H1 (cell line): ENCODE data around the gene SLC23A3. TPM values are rescaled to one million over a fixed set of nuclear protein-coding genes. Genes with fewer than 3 reads are reported as not detected.
A peak's percentile ranks its signal among the peaks of the same experiment; 100 is the strongest.

Source experiments
- CTCF ChIA-PET: fragments of 300-600 bp; sonication (Branson Sonifier 250); formaldehyde crosslinking; loops from one replicate; lab custom pipeline; 2021; ENCODE audit not compliant: partially characterized antibody; lab: Charles Lee
- POLR2A ChIA-PET: fragments of 300-600 bp; sonication (Branson Sonifier 250); formaldehyde crosslinking; loops from one replicate; lab custom pipeline; 2021; ENCODE audit warnings: inconsistent platforms; ENCODE audit not compliant: partially characterized antibody; lab: Charles Lee
- DNase-seq, 2 experiments: peaks; one replicate each; pipeline versions ENCODE4 v3.0.0 to v3.0.0-alpha.2; 2010 to 2022; ENCODE audit warnings: low spot score in 2 of 2, low read depth in 1 of 2, mixed read lengths in 1 of 2
- FAIRE-seq: peaks from 2 replicates; lab custom pipeline; 2011; peaks lifted over from hg19 to GRCh38; lab: Jason Lieb, UNC
- H2AFZ ChIP-seq: 2 replicates; pipeline ENCODE4 v1.8.1; 2012; ENCODE audit warnings: low read length, inconsistent platforms
- H2AK5ac ChIP-seq: 2 replicates; pipeline ENCODE4 v1.6.1; 2013; ENCODE audit warnings: low read depth, low read length
- H2BK120ac ChIP-seq: replicated peaks from 2 replicates; pipeline ENCODE3; 2013; ENCODE audit warnings: low read depth, low read length, inconsistent platforms
- H2BK12ac ChIP-seq: 2 replicates; pipeline ENCODE4 v1.6.1; 2013; ENCODE audit warnings: low read depth, low read length
- H2BK15ac ChIP-seq: 2 replicates; pipeline ENCODE4 v1.6.1; 2013; ENCODE audit warnings: low read length
- H2BK20ac ChIP-seq: 2 replicates; pipeline ENCODE4 v1.6.1; 2013; ENCODE audit warnings: low read length
- H2BK5ac ChIP-seq: 2 replicates; pipeline ENCODE4 v1.6.1; 2013; ENCODE audit warnings: low read depth, low read length
- H3K14ac ChIP-seq: 2 replicates; pipeline ENCODE4 v1.6.1; 2013; ENCODE audit warnings: inconsistent platforms; ENCODE audit not compliant: insufficient read length
- H3K18ac ChIP-seq: 2 replicates; pipeline ENCODE4 v1.6.1; 2013; ENCODE audit warnings: low read length; ENCODE audit errors: extremely low read depth
- H3K23ac ChIP-seq: 2 replicates; pipeline ENCODE4 v1.6.1; 2013; ENCODE audit warnings: inconsistent platforms; ENCODE audit not compliant: insufficient read length
- H3K23me2 ChIP-seq: 2 replicates; pipeline ENCODE4 v1.6.1; 2013; ENCODE audit warnings: low read depth, low read length
- H3K27ac ChIP-seq: 2 replicates; pipeline ENCODE4 v1.6.1; 2011; ENCODE audit warnings: low read depth, low read length, inconsistent platforms
- H3K27me3 ChIP-seq, 4 experiments: replicated peaks in 1 of 4; 1 replicate in 1 of 4; 2 replicates in 3 of 4; pipeline versions ENCODE4 v1.6.1 to v1.8.1; 2011 to 2013; ENCODE audit warnings: low read length in 3 of 4, mild to moderate bottlenecking in 3 of 4, inconsistent platforms in 2 of 4, mixed read lengths in 2 of 4, moderate library complexity in 1 of 4; ENCODE audit not compliant: control insufficient read depth in 3 of 4, insufficient read depth in 3 of 4; ENCODE audit errors: extremely low read depth in 1 of 4
- H3K36me3 ChIP-seq, 4 experiments: 2 replicates each; pipeline versions ENCODE4 v1.6.1 to v1.8.1; 2011 to 2013; ENCODE audit warnings: mild to moderate bottlenecking in 4 of 4, low read length in 3 of 4, moderate library complexity in 2 of 4, control low read depth in 1 of 4, inconsistent platforms in 1 of 4; ENCODE audit not compliant: insufficient read depth in 4 of 4, control insufficient read depth in 2 of 4
- H3K4ac ChIP-seq: replicated peaks from 2 replicates; pipeline ENCODE3; 2013; ENCODE audit warnings: low read length, low read depth, mixed read lengths, inconsistent platforms; ENCODE audit not compliant: insufficient read length
- H3K4me1 ChIP-seq, 4 experiments: replicated peaks in 1 of 4; 1 replicate in 1 of 4; 2 replicates in 3 of 4; pipeline versions ENCODE4 v1.6.1 to v1.8.1; 2011 to 2013; ENCODE audit warnings: low read length in 3 of 4, inconsistent platforms in 2 of 4, mixed read lengths in 1 of 4; ENCODE audit not compliant: insufficient read depth in 4 of 4, control insufficient read depth in 3 of 4
- H3K4me2 ChIP-seq, 2 experiments: 2 replicates each; pipeline versions ENCODE4 v1.6.1 to v1.8.1; 2011 to 2013; ENCODE audit warnings: low read depth in 2 of 2, low read length in 2 of 2, control low read depth in 1 of 2, inconsistent platforms in 1 of 2, mild to moderate bottlenecking in 1 of 2; ENCODE audit not compliant: insufficient read depth in 1 of 2
- H3K4me3 ChIP-seq, 4 experiments: fragments of 200-600, 300-600 bp in 1 of 4; sonication (generic), shearing (Covaris generic), sonication (Bioruptor Twin) in 1 of 4; 2 replicates each; pipeline versions ENCODE4 v1.5.1 to v1.8.1; 2011 to 2016; ENCODE audit warnings: low read length in 4 of 4, low read depth in 3 of 4, control low read depth in 2 of 4, inconsistent platforms in 2 of 4, mild to moderate bottlenecking in 2 of 4, mixed read lengths in 1 of 4, moderate library complexity in 1 of 4; ENCODE audit not compliant: insufficient read depth in 2 of 4; ENCODE audit errors: extremely low read depth in 1 of 4
- H3K56ac ChIP-seq: replicated peaks from 2 replicates; pipeline ENCODE3; 2013; ENCODE audit warnings: low read depth, mild to moderate bottlenecking, mixed read lengths, low read length, inconsistent platforms; ENCODE audit not compliant: insufficient read length
- H3K79me1 ChIP-seq: 2 replicates; pipeline ENCODE4 v1.6.1; 2013; ENCODE audit warnings: low read depth, low read length, control low read depth
- H3K79me2 ChIP-seq, 2 experiments: 2 replicates each; pipeline versions ENCODE4 v1.6.1 to v1.8.1; 2012 to 2013; ENCODE audit warnings: low read length in 2 of 2, mild to moderate bottlenecking in 2 of 2, inconsistent platforms in 1 of 2; ENCODE audit not compliant: insufficient read depth in 2 of 2, control insufficient read depth in 1 of 2
- H3K9ac ChIP-seq, 4 experiments: replicated peaks in 1 of 4; 1 replicate in 1 of 4; 2 replicates in 3 of 4; pipeline versions ENCODE4 v1.6.1 to v1.8.1; 2011 to 2013; ENCODE audit warnings: low read depth in 3 of 4, low read length in 3 of 4, control low read depth in 2 of 4, mild to moderate bottlenecking in 2 of 4, moderate library complexity in 2 of 4, inconsistent platforms in 1 of 4; ENCODE audit errors: extremely low read depth in 1 of 4
- H3K9me3 ChIP-seq, 2 experiments: 2 replicates each; pipeline versions ENCODE4 v1.6.1 to v1.8.1; 2012 to 2013; ENCODE audit warnings: mild to moderate bottlenecking in 2 of 2, moderate library complexity in 2 of 2, control low read depth in 1 of 2, inconsistent platforms in 1 of 2, low read depth in 1 of 2, low read length in 1 of 2, mixed read lengths in 1 of 2; ENCODE audit not compliant: insufficient read depth in 2 of 2
- H4K20me1 ChIP-seq, 2 experiments: replicated peaks in 1 of 2; 2 replicates each; pipeline versions ENCODE3 to v1.8.1; 2011 to 2013; ENCODE audit warnings: inconsistent platforms in 2 of 2, low read length in 2 of 2, mild to moderate bottlenecking in 1 of 2; ENCODE audit not compliant: insufficient read depth in 2 of 2, control insufficient read depth in 1 of 2
- H4K5ac ChIP-seq: 2 replicates; pipeline ENCODE4 v1.6.1; 2013; ENCODE audit warnings: low read length, low read depth, mixed read lengths, inconsistent platforms; ENCODE audit not compliant: insufficient read length
- H4K8ac ChIP-seq: 2 replicates; pipeline ENCODE4 v1.8.0; 2013; ENCODE audit warnings: mild to moderate bottlenecking, moderate library complexity, low read length, inconsistent platforms; ENCODE audit not compliant: insufficient read depth; ENCODE audit errors: extremely low read depth
- H4K91ac ChIP-seq: replicated peaks from 2 replicates; pipeline ENCODE3; 2013; ENCODE audit warnings: low read length, mixed read lengths, inconsistent platforms; ENCODE audit not compliant: insufficient read length
- CBX5 ChIP-seq: fragments of 300-800, 300-1000 bp; sonication (generic); IDR thresholded peaks from 2 replicates; pipeline ENCODE4 v1.7.1; 2016; ENCODE audit warnings: antibody characterized with exemption, low read length, low read depth
- CEBPB ChIP-seq: IDR thresholded peaks from 2 replicates; pipeline ENCODE4 v1.6.1; 2012; ENCODE audit warnings: low read depth, low read length
- CREB1 ChIP-seq: IDR thresholded peaks from 2 replicates; pipeline ENCODE4 v1.6.1; 2012; ENCODE audit warnings: inconsistent platforms
- CTBP2 ChIP-seq: IDR thresholded peaks from 2 replicates; pipeline ENCODE4 v1.7.0; 2011; ENCODE audit warnings: borderline replicate concordance, mild to moderate bottlenecking, moderate library complexity, mixed read lengths, low read length; ENCODE audit not compliant: insufficient read depth, insufficient read length
- CTCF ChIP-seq, 3 experiments: IDR thresholded peaks; 1 replicate in 2 of 3; 2 replicates in 1 of 3; pipeline versions ENCODE4 v1.5.1 to v1.6.1; 2011; ENCODE audit warnings: low read length in 3 of 3, mild to moderate bottlenecking in 3 of 3, inconsistent platforms in 2 of 3, low read depth in 1 of 3, moderate library complexity in 1 of 3; ENCODE audit not compliant: insufficient read depth in 1 of 3; ENCODE audit errors: control extremely low read depth in 1 of 3
- EP300 ChIP-seq, 2 experiments: IDR thresholded peaks; 1 replicate in 1 of 2; 2 replicates in 1 of 2; pipeline ENCODE4 v1.6.1; 2011 to 2012; ENCODE audit warnings: low read depth in 2 of 2, low read length in 2 of 2, mild to moderate bottlenecking in 2 of 2, borderline replicate concordance in 1 of 2, inconsistent platforms in 1 of 2, moderate library complexity in 1 of 2
- RAD21 ChIP-seq, 2 experiments: IDR thresholded peaks in 1 of 2; conservative IDR thresholded peaks in 1 of 2; 2 replicates each; pipeline ENCODE4 v1.6.1; 2011; ENCODE audit warnings: low read depth in 2 of 2, low read length in 2 of 2, improper control_type of control experiment in 1 of 2, inconsistent platforms in 1 of 2, mild to moderate bottlenecking in 1 of 2, moderate library complexity in 1 of 2
- SP2 ChIP-seq: IDR thresholded peaks from 2 replicates; pipeline ENCODE4 v1.6.1; 2012; ENCODE audit warnings: mild to moderate bottlenecking, low read length, inconsistent platforms
- TEAD4 ChIP-seq: IDR thresholded peaks from 2 replicates; pipeline ENCODE4 v1.6.1; 2012; ENCODE audit warnings: low read depth, low read length, inconsistent platforms, mixed read lengths
- WGBS, 2 experiments: shearing (Covaris generic) in 1 of 2; methylation state at CpG; one replicate each; pipeline versions ENCODE4 v1.1.6 to v1.1.7; 2013 to 2015; ENCODE audit warnings: low lambda C conversion rate in 2 of 2, mixed read lengths in 2 of 2, inconsistent platforms in 1 of 2, low coverage in 1 of 2, missing lambda C conversion rate in 1 of 2; ENCODE audit not compliant: insufficient replicate concordance in 2 of 2, insufficient coverage in 1 of 2, insufficient read length in 1 of 2; ENCODE audit errors: extremely low coverage in 1 of 2, missing lambda C conversion rate in 1 of 2; 5-methylcytosine and 5-hydroxymethylcytosine counted together
- polyA plus RNA-seq, 7 experiments: library from polyadenylated mRNA; depleted of rRNA in 3 of 7; stranded (reverse) in 5 of 7; unstranded in 2 of 7; fragments of >200 nt in 5 of 7; fragments of 200-250 nt in 2 of 7; gene quantifications; 1 replicate in 5 of 7; 2 replicates in 1 of 7; 4 replicates in 1 of 7; pipeline versions ENCODE4 v1.2.1 to v1.2.3, GENCODE V29; 2011 to 2013; ENCODE audit warnings: missing spikeins in 2 of 7, mixed read lengths in 2 of 7
- total RNA-seq: library from RNA; stranded (reverse); fragmentation: NEBNext Ultra II Directional; extraction: Animal tissue kit (Norgen Biotek cat#: 25700); gene quantifications from 2 replicates; pipeline ENCODE4 v1.2.1, GENCODE V29; 2021

SLC23A3 gene
- total and polyA plus RNA-seq, 2 of the 8 experiments (the other 6 are each of a cell fraction or from before 2014, with no cell fraction given), result 0.35 to 0.84 TPM

- Histone ChIP-seq H3K14ac (no peak overlapping the region), H2BK15ac (no peak overlapping the region), H4K20me1 (peaks cover 4 to 5% of the 10 kb centered on the region in 2 experiments), H3K23ac (no peak overlapping the region), H3K79me1 (no peaks in the 10 kb centered on the region), H2BK5ac (no peak overlapping the region), H2BK12ac (no peak overlapping the region), H2BK120ac (no peak overlapping the region), H3K4me2 (no peak overlapping the region), H2AK5ac (no peak overlapping the region), H3K4me3 (no peak overlapping the region), H3K36me3 (peaks cover 0 to 2% (median 0%) of the 10 kb centered on the region in 4 experiments; a peak in 3 of 8 replicates), H3K27ac (no peak overlapping the region), H3K9me3 (no peaks in the 10 kb centered on the region), H3K4ac (no peak overlapping the region), H3K9ac (no peak overlapping the region), H2AFZ (no peak overlapping the region), H3K18ac (no peak overlapping the region), H3K27me3 (no peaks in the 10 kb centered on the region), H4K8ac (no peak overlapping the region), H2BK20ac (no peak overlapping the region), H3K79me2 (no peaks in the 10 kb centered on the region), H3K4me1 (peaks cover 0 to 5% (median 2%) of the 10 kb centered on the region in 4 experiments; a peak in 2 of 7 replicates), H4K5ac (no peak overlapping the region), H3K56ac (no peak overlapping the region), H4K91ac (no peak overlapping the region), H3K23me2 (peaks cover 2% of the 10 kb centered on the region; the same call in 1 of the 2 replicates)
- FAIRE-seq (peak; percentile 92), DNase-seq (no peak)
- WGBS, 2 experiments, result 35% methylated on average over 4 of the region's 4 CpGs; no CpG with 5 or more reads in 1 of the 2 experiments
- ChIA-PET POLR2A (interaction anchor here (0.6 to 1.2 kb wide), 2 partner anchors 64 to 90 kb away, joined by 3 read pairs; partner anchors contain the start of genes GLB1L and STK16), CTCF (interaction anchor here (0.6 to 12.5 kb wide), 48 partner anchors 10 to 572 kb away, joined by 3 to 149 read pairs (median 5); partner anchors contain the start of genes CFAP65, CNPPD1, IHH and SLC23A3)
- TF ChIP-seq SP2 (no peak), CBX5 (no peak), CTCF (IDR thresholded peaks at IDR 0.05; ENCODE audit: control extremely low read depth in 1 of 3, insufficient read depth in 1 of 3, low read depth in 1 of 3, low read length in 3 of 3) (peak in 2 of 3 experiments; percentile 45 to 70; a peak in 3 of 4 replicates), CEBPB (no peak), CREB1 (no peak), EP300 (IDR thresholded peaks at IDR 0.05; ENCODE audit: borderline replicate concordance in 1 of 2, low read depth in 2 of 2, low read length in 2 of 2) (no peak), RAD21 (IDR thresholded peaks at IDR 0.05 in 1 of 2, conservative IDR thresholded peaks at IDR 0.05 in 1 of 2; ENCODE audit: low read depth in 2 of 2, low read length in 2 of 2) (peak; percentile 79 to 87), CTBP2 (no peak), TEAD4 (0 out of 2 replicates have a peak, but pooled peaks have one; percentile 14)
Measured at GRCh38 chr2:219155054-219155644, 14.7 kb downstream of the SLC23A3 start.
